ENCODE results near the gene KCNJ14.

The KCNJ14 gene

GRCh38 chr19:48418317-48419064, 36.9 kb upstream of the KCNJ14 start:
- H3K4me3 ChIP-seq (ENCODE audit: low read length): no peak overlapping the region
- peak; percentile 20 for TF ChIP-seq CTCF (conservative IDR thresholded peaks at IDR 0.05; ENCODE audit: low read length)
- DNase-seq (ENCODE audit: low read depth): peak; percentile 49

GRCh38 chr19:48419158-48419920, 36.0 kb upstream of the KCNJ14 start:
- H3K4me3 ChIP-seq (ENCODE audit: low read length): no peak overlapping the region
- DNase-seq (ENCODE audit: low read depth): peak; percentile 35
- TF ChIP-seq CTCF (conservative IDR thresholded peaks at IDR 0.05; ENCODE audit: low read length): no peak

- DNase-seq (ENCODE audit: low read depth): no peak
- no peak overlapping the region for H3K4me3 ChIP-seq (ENCODE audit: low read length)
- TF ChIP-seq CTCF (conservative IDR thresholded peaks at IDR 0.05; ENCODE audit: low read length): no peak
These were observed 33.8 kb upstream of the KCNJ14 start for GRCh38 chr19:48421548-48421947.

GRCh38 chr19:48424694-48425219, 30.6 kb upstream of the KCNJ14 start:
- H3K4me3 ChIP-seq (ENCODE audit: low read length): no peak overlapping the region
- peak; percentile 38 for DNase-seq (ENCODE audit: low read depth)
- 0 out of 2 replicates have a peak, but pooled peaks have one; percentile 7 for TF ChIP-seq CTCF (conservative IDR thresholded peaks at IDR 0.05; ENCODE audit: low read length)

GRCh38 chr19:48428670-48429069, 26.7 kb upstream of the KCNJ14 start:
- no peak for DNase-seq (ENCODE audit: low read depth)
- no peak overlapping the region for H3K4me3 ChIP-seq (ENCODE audit: low read length)
- no peak for TF ChIP-seq CTCF (conservative IDR thresholded peaks at IDR 0.05; ENCODE audit: low read length)

- H3K4me3 ChIP-seq (ENCODE audit: low read length): no peak overlapping the region
- TF ChIP-seq CTCF (conservative IDR thresholded peaks at IDR 0.05; ENCODE audit: low read length): no peak
- no peak for DNase-seq (ENCODE audit: low read depth)
These were observed 22.0 kb upstream of the KCNJ14 start for GRCh38 chr19:48433337-48433736.

All from AG10803 (cell line).